Stomach (tissue), 9 donors: ENCODE data around the gene MARCHF10. TPM values are rescaled to one million over a fixed set of nuclear protein-coding genes. Genes with fewer than 3 reads are reported as not detected.

ENCODE experiments used
- DNase-seq, 2 donors: peaks; one replicate each; pipeline versions ENCODE4 v3.0.0 to v3.0.0-alpha.2; 2013 to 2019
- H3K27ac ChIP-seq, 5 donors: fragments of 200-600 bp in 4 of 5; sonication (generic) in 4 of 5; one replicate each; pipeline ENCODE4 v1.5.1; 2013 to 2019; ENCODE audit warnings: mild to moderate bottlenecking in 1 of 5, moderate library complexity in 1 of 5
- H3K27me3 ChIP-seq, 3 donors: fragments of 200-600 bp; sonication (generic); one replicate each; pipeline ENCODE4 v1.5.1; 2017 to 2019; ENCODE audit warnings: mixed run types in 1 of 3
- H3K36me3 ChIP-seq, 4 donors: fragments of 200-600 bp; sonication (generic); 1 replicate in 3 of 4; 2 replicates in 1 of 4; pipeline ENCODE4 v1.5.1; 2016 to 2019
- H3K4me1 ChIP-seq, 4 donors: fragments of 200-600 bp; sonication (generic); one replicate each; pipeline ENCODE4 v1.5.1; 2016 to 2019
- H3K4me3 ChIP-seq, 4 donors: fragments of 200-600 bp; sonication (generic) in 3 of 4; one replicate each; pipeline ENCODE4 v1.5.1; 2016 to 2019; ENCODE audit warnings: mild to moderate bottlenecking in 1 of 4
- H3K9me3 ChIP-seq, 4 donors: fragments of 200-600 bp; sonication (generic); one replicate each; pipeline ENCODE4 v1.5.1; 2016 to 2019
- EP300 ChIP-seq: sonication (generic); formaldehyde crosslinking; IDR thresholded peaks from one replicate; pipeline ENCODE4 v1.6.1; 2017; ENCODE audit warnings: antibody characterized with exemption
- POLR2A ChIP-seq, 4 donors: fragments of 450-650 bp; IDR thresholded peaks; one replicate each; pipeline ENCODE4 v1.6.1; 2016; ENCODE audit warnings: antibody characterized with exemption in 4 of 4, control low read depth in 2 of 4, mild to moderate bottlenecking in 1 of 4, moderate library complexity in 1 of 4
- POLR2AphosphoS5 ChIP-seq, 3 donors: sonication (generic); formaldehyde crosslinking; IDR thresholded peaks; one replicate each; pipeline ENCODE4 v1.6.1; 2016; ENCODE audit warnings: antibody characterized with exemption in 3 of 3
- WGBS, 5 donors: extraction: QIAGEN DNeasy Blood & Tissue Kit in 3 of 5; methylation state at CpG; one replicate each; pipeline versions ENCODE4 v1.1.5 to v1.1.7; 2013 to 2018; 5-methylcytosine and 5-hydroxymethylcytosine counted together
- intact Hi-C: fragments of 100-400 bp; cut with DNase I; formaldehyde crosslinking; loops from one replicate; pipeline ENCODE4 v1.15.1; 2023; ENCODE audit warnings: low total_unique reads
- polyA plus RNA-seq, 3 donors: library from polyadenylated mRNA; stranded (reverse); fragments of 200-250 nt; gene quantifications; one replicate each; pipeline ENCODE4 v1.2.3, GENCODE V29; 2013
- total RNA-seq, 5 donors: library from RNA; depleted of rRNA; stranded (reverse); fragments of >200 nt; gene quantifications; one replicate each; pipeline versions ENCODE4 v1.1.0 to v1.2.3, GENCODE V29; 2014 to 2016
- TF ChIP-seq, protein P1 (sequence below), 7 experiments: fragments of 450-650 bp in 4 of 7; fragments of 200-600 bp in 3 of 7; sonication (generic) in 3 of 7; IDR thresholded peaks; one replicate each; pipeline ENCODE4 v1.5.1; 2016 to 2019; ENCODE audit warnings: antibody characterized with exemption in 7 of 7, control low read depth in 2 of 7, mild to moderate bottlenecking in 1 of 7
- donor health status: healthy with polysubstance abuse.
- donor health status: Bipolar disorder and iron deficiency.
- donor health status: healthy.

Gene MARCHF10
- total and polyA plus RNA-seq, 8 donors, result 0.31 to 0.89 TPM; not detected in 6

DNA sequence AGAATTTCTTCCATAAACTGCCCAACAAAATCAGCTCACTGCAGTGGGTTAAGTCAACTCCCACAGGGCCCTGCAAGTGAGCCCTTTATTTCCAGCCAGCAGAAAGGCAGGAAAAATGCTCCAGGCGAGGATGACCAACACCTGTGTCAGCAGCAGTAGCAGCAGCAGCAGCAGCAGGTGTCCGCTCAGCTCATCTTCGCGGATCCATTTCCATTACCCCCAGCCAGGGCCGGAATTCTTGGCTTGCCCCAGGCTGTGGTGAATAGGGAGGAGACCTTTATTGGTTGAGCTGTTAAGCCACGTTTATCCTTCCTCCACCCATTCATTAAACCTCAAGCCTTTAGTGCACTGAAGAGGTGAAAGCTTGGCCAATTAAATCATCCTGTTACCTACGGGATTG is 46.2 kb downstream of the MARCHF10 start:
- H3K4me3 ChIP-seq, result no peak overlapping the region
- TF ChIP-seq, protein P1, sequence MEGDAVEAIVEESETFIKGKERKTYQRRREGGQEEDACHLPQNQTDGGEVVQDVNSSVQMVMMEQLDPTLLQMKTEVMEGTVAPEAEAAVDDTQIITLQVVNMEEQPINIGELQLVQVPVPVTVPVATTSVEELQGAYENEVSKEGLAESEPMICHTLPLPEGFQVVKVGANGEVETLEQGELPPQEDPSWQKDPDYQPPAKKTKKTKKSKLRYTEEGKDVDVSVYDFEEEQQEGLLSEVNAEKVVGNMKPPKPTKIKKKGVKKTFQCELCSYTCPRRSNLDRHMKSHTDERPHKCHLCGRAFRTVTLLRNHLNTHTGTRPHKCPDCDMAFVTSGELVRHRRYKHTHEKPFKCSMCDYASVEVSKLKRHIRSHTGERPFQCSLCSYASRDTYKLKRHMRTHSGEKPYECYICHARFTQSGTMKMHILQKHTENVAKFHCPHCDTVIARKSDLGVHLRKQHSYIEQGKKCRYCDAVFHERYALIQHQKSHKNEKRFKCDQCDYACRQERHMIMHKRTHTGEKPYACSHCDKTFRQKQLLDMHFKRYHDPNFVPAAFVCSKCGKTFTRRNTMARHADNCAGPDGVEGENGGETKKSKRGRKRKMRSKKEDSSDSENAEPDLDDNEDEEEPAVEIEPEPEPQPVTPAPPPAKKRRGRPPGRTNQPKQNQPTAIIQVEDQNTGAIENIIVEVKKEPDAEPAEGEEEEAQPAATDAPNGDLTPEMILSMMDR (IDR thresholded peaks at IDR 0.05), result no peak
- TF ChIP-seq POLR2AphosphoS5 (IDR thresholded peaks at IDR 0.05), result no peak
- no peak for TF ChIP-seq POLR2A (IDR thresholded peaks at IDR 0.05)
- no peak for TF ChIP-seq EP300
- H3K9me3 ChIP-seq, result no peaks in the 10 kb centered on the region
- peaks cover 0 to 5% (median 0%) of the 10 kb centered on the region in 3 donors for H3K27me3 ChIP-seq
- WGBS, 5 donors, result 60 to 71% (median 69%) methylated on average over 7 of the region's 7 CpGs
- no peak for DNase-seq
- no peak overlapping the region for H3K27ac ChIP-seq
- intact Hi-C loops, result no loop called here
- H3K36me3 ChIP-seq, result no peaks in the 10 kb centered on the region
- H3K4me1 ChIP-seq, result peaks cover 0 to 10% (median 5%) of the 10 kb centered on the region in 4 donors

DNA sequence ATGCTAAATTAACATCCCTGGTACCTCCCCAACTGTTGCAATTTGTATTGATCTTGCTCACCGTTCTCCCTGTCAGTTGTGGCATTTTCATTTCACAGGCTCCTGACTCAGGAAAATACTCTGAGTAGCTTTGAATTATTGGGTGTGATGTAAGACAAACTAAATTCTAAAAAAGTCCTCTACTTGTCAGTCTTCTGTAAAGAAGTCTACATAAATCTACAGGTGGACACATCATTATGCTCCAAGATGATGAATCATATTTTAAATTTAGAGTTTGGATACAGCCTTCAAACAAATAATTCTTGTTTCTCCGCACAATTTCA is 47.2 kb downstream of the MARCHF10 start:
- H3K9me3 ChIP-seq, result no peaks in the 10 kb centered on the region
- no peaks in the 10 kb centered on the region for H3K36me3 ChIP-seq
- no peak for TF ChIP-seq POLR2A (IDR thresholded peaks at IDR 0.05)
- TF ChIP-seq, protein P1 (IDR thresholded peaks at IDR 0.05), result no peak
- TF ChIP-seq POLR2AphosphoS5 (IDR thresholded peaks at IDR 0.05), result no peak
- TF ChIP-seq EP300, result no peak
- H3K4me1 ChIP-seq, result peaks cover 0 to 10% (median 5%) of the 10 kb centered on the region in 4 donors
- peaks cover 0 to 5% (median 0%) of the 10 kb centered on the region in 3 donors for H3K27me3 ChIP-seq
- intact Hi-C loops, result no loop called here
- DNase-seq, result no peak
- WGBS, 5 donors, result 67 to 75% (median 71%) methylated on average over 2 of the region's 2 CpGs
- no peak overlapping the region for H3K27ac ChIP-seq
- H3K4me3 ChIP-seq, result no peak overlapping the region

DNA sequence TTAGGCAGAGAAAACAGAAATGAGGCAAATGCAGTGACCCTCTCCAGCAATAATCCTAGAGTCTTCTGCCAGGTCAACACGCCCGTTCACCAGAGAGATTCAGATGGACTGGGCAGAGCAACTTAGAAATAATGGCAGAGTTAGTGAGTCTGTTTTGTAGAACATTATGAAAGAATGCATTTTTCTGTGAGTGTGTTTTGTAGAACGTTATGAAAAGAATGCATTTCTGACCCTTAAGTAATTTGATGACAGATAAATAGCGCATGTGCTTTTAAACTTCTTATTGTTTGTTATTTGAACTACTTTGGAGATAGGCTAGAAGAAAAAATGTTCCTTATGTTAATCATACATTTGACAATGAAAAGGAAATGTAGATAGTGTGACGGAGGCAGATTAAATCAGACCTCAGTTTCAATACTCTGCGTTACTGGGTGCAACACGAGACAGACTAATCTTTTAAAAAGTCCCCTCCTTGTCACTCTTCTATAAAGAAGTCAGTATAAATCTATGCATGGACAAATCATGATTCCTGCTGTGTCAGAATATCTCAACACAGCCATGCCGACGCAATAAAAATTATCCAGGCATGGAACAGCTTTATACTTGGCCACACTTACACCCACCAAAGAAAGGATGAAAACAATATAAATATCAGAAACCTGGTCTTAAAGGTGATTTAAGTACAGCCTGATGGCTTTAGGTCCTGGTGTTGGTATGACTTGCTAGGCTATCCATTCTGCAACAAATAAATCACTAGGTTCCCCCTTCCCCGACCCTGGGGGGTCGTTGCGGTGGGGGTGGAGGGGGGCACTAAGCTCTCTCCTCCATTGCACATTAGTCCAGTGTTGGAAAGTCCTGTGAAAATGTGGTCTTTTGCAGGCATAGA is 47.8 kb downstream of the MARCHF10 start:
- Histone ChIP-seq H3K4me1 (peaks cover 0 to 12% (median 5%) of the 10 kb centered on the region in 4 donors), H3K27me3 (peaks cover 0 to 5% (median 0%) of the 10 kb centered on the region in 3 donors), H3K9me3 (no peaks in the 10 kb centered on the region), H3K36me3 (no peaks in the 10 kb centered on the region), H3K27ac (no peak overlapping the region), H3K4me3 (no peak overlapping the region)
- no peak for DNase-seq
- 32 to 52% (median 42%) methylated on average over 12 of the region's 12 CpGs for WGBS, 5 donors
- intact Hi-C loops, result no loop called here
- TF ChIP-seq, protein P1 (IDR thresholded peaks at IDR 0.05), result no peak
- no peak for TF ChIP-seq POLR2AphosphoS5 (IDR thresholded peaks at IDR 0.05)
- TF ChIP-seq EP300, result no peak
- no peak for TF ChIP-seq POLR2A (IDR thresholded peaks at IDR 0.05)

DNA sequence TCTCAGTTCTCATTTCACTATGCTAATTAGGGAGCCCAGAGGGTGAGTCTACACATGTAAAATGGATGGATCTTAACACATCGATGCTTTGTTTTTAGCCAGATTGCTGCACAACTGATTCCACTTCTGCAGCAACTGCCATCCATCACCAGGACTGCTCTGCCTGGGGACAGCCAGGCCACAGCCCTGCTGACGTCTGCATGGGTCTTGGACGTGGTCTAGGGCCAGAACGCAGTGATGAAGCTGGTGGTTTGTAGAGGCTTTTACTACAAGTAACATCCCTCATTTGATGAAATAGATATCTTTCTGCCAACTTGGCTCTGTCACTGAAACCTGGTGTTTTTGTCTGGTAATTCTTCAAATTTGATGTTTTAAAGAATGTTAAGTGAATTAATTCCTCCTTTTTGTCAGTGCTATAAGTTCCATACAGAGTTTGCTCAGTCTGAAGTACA is 50.6 kb downstream of the MARCHF10 start:
- H3K27me3 ChIP-seq, result peaks cover 0 to 5% (median 0%) of the 10 kb centered on the region in 3 donors
- 65 to 78% (median 77%) methylated on average over 4 of the region's 4 CpGs for WGBS, 5 donors
- intact Hi-C loops, result no loop called here
- TF ChIP-seq, protein P1 (IDR thresholded peaks at IDR 0.05), result no peak
- TF ChIP-seq POLR2A (IDR thresholded peaks at IDR 0.05) (no peak), POLR2AphosphoS5 (IDR thresholded peaks at IDR 0.05) (no peak), EP300 (no peak)
- no peak overlapping the region for H3K4me3 ChIP-seq
- H3K9me3 ChIP-seq, result no peaks in the 10 kb centered on the region
- DNase-seq, result peak in 1 of 2 donors; percentile 50
- H3K27ac ChIP-seq, result no peak overlapping the region
- H3K36me3 ChIP-seq, result no peaks in the 10 kb centered on the region
- H3K4me1 ChIP-seq, result peaks cover 0 to 18% (median 8%) of the 10 kb centered on the region in 4 donors
